K562 treated with DMSO at 1 percent for 4 hours (cell line): Measurements from ENCODE around the gene S100A1. TPM values are rescaled to one million over a fixed set of nuclear protein-coding genes. Genes with fewer than 3 reads are reported as not detected.

Experiments
- total RNA-seq: library from RNA; unstranded; fragments of 300-600 nt; gene quantifications from 2 replicates; pipeline ENCODE4 v1.2.3, GENCODE V29; 2022; ENCODE audit not compliant: insufficient read depth

S100A1 gene
- 74.1 and 76.0 TPM in 2 replicates for total RNA-seq

DNA sequence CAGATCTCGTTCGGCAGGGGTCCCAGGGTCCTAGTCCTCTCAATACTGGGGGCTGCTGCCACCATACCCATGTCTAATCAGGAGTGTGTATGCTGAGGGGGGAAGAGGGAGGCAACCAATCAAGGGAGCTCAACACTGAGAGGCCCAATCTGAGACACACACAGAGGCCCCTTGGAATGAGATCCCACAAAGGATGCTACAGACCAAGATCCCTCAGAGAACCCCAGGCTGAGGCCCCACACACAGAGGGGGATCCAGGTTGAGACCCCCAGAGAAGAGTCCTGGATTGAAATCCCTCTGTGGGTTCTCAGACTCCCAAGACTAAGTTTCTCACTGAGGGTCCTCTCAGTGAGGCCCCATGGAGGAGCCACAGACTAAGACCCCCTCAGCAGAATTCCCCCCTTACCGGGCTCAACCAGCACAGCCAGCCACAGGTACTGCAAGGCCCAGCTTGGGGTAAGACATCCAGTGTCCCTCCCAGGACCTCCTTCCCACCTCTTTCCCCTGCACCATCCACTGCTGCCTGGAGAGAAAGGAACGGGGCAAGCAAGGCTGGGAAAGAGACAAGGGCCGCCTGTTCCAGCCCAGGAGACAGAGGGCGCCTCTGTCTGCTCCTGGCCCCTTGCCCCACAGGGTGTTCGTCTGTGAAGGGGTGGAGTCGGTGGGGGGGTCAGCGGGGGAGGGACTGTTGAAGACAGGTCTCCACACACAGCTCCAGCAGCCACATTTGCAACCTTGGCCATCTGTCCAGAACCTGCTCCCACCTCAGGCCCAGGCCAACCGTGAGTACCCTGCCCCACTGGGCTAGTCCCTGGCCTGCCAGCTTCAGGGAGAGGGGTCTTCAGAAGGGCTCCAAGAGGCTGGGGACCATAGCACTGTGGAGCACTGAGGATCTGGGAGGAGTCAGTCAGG is at the start of gene S100A1:
TSS of gene S100A1 (plus strand) at position 720 of the 912 bp plus-strand sequence. CDS start 2,088 bp downstream, outside the sequence.

DNA sequence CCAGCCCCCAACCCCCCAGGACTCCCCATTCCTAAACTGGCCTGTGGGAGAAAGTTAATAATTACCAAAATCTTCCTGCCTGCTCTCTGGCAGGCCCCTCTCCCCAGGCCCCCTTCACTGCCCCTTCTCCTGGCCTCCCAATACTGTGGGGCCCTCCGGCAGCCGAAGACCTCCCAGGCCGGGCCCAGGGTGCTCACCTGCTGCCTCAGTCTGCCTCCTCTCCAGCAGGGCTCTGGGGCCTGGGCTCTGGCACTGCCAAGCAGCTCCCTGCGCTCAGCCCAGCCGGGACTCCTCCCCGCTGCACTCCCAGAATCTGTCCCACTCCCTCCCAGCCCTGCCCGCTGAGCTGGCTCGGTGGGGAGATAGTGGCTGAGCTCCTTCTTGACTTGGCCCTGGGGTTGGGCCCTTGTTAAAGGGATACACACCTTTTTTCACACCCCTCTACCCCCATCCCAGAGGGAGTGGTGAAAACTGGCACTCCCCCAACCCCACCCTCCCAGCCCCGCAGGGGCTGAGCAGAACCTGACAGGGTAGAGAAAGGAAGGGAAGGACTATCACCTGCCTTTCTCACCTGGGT is 15.4 kb upstream of the S100A1 start, which contains the start of gene S100A16:
TSS of gene S100A16 (minus strand) at position 383 of the 577 bp plus-strand sequence. CDS start 4,986 bp downstream, outside the sequence.

GRCh38 chr1:153616144-153616916 is 11.9 kb upstream of the S100A1 start, which contains the start of gene S100A14:
TSS of gene S100A14 (minus strand) at chr1:153616325. CDS start at chr1:153615858, 467 bp downstream.

DNA sequence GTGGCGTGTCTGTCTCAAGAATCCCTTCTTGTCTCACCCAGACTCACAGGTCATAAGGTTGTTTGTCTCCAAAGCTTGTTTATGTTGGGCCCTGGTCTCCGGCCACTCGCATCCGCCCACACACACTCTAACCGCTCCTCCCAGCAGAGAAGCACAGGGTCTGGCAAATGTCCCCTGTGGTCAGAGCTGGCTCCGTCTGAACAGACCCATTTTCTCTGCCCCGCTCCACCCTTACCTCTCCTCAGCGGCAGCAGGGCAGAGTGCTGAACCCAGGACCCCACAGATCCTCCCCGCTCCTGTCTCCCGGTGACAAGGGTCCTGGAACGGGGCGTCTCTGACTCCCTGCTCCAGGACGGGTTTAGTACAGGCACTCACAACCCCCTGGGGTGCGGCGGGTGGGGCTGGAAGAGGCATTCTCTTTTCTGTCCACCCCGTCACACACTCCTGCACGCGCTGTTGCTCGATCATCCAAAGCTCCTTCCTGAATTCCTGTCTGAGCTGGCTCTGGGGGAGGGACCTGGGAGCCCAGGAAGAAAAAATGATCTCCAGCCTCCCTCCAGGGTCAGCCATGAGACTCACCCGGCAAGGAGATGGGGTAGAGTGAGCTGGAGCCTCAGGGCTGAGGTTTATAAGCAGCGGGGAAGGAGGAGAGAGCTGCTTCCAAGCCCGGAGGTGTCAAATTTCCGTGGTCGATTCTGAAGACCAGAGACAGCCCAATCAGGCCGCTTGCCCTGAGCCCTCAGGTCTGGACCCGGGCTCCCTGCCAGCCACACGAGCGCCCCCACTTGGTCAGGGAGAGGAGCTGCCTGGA is 1.1 kb upstream of the S100A1 start, which contains the start of gene S100A13:
TSS of gene S100A13 (minus strand) at position 602 of the 811 bp plus-strand sequence. CDS start 1,033 bp downstream, outside the sequence.

DNA sequence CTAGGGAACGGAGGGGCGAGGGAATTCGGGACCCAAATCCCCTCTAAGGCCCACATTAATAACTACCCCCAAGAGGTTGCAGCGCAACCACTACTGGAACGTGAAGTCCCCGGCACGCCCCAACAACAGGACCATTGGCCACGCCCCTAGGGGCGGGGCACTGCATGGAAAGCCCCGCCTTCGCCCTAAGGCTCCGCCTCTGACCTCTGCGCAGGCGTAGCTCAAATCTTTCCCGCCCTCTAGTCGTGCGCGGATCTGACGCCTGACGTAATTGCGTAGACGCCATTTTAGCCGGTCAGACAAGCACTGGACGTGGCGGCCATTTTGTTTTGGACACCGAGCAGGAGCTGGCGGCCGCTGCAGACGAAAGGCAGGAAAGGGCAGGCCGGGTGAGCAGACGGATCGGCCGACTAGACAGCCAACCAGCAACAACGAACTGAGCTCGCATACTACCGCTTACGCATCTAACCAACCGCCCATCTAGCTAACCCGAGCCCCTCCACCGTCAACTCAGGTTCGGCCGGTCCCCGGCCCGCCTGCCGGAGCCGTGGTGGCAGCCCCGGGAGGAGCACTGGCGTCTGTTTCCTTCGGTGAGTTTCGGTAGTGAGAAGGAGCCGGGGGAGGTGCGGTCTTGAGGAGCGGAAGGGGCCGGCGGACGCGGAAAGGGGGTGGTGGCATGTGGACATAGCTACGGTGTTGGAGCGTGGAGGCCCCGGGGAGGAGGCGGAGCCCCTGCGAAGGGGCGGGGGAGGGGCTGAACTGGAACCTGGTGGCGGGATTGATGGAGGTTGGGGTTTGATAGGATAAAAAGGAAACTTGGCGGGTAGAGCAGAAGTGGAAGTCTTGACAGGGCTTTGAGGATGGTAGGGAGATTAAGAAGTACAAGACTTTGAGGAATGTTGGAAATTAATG is 5.8 kb downstream of the S100A1 start, which contains the start of gene CHTOP:
TSS of gene CHTOP (plus strand) at position 313 of the 912 bp plus-strand sequence. CDS start 2,523 bp downstream, outside the sequence.

GRCh38 chr1:153658400-153659174 is 30.4 kb downstream of the S100A1 start, which contains the start of gene SNAPIN:
TSS of gene SNAPIN (plus strand) at chr1:153658703. CDS start at chr1:153658744, 41 bp downstream.

GRCh38 chr1:153670859-153671627 is 42.8 kb downstream of the S100A1 start, which contains the start of gene ILF2:
TSS of gene ILF2 (minus strand) at chr1:153670993. CDS start at chr1:153670922, 71 bp downstream.

DNA sequence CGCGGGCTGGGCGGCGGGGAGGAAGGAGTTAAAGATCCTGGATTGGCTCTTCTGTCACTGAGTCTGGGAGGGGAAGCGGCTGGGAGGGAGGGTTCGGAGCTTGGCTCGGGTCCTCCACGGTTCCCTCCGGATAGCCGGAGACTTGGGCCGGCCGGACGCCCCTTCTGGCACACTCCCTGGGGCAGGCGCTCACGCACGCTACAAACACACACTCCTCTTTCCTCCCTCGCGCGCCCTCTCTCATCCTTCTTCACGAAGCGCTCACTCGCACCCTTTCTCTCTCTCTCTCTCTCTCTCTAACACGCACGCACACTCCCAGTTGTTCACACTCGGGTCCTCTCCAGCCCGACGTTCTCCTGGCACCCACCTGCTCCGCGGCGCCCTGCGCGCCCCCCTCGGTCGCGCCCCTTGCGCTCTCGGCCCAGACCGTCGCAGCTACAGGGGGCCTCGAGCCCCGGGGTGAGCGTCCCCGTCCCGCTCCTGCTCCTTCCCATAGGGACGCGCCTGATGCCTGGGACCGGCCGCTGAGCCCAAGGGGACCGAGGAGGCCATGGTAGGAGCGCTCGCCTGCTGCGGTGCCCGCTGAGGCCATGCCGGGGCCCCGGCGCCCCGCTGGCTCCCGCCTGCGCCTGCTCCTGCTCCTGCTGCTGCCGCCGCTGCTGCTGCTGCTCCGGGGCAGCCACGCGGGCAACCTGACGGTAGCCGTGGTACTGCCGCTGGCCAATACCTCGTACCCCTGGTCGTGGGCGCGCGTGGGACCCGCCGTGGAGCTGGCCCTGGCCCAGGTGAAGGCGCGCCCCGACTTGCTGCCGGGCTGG is 50.5 kb downstream of the S100A1 start, which contains the start of gene NPR1:
TSS of gene NPR1 (plus strand) at position 170 of the 818 bp plus-strand sequence. CDS start at position 591, 421 bp downstream.

Other genes starting within 250 kb of the S100A1 start
- gene S100A8, start 237.4 kb upstream of the S100A1 start, total RNA-seq, result not detected in 2 replicates
- not detected in 2 replicates for gene S100A7A, start 211.9 kb upstream of the S100A1 start, total RNA-seq
- not detected in 2 replicates for gene S100A7, start 167.8 kb upstream of the S100A1 start, total RNA-seq
- 23.2 and 29.1 TPM in 2 replicates for gene S100A6, start 92.4 kb upstream of the S100A1 start, total RNA-seq
- gene S100A5, start 87.5 kb upstream of the S100A1 start, total RNA-seq, result not detected in 2 replicates
- 12.2 and 17.9 TPM in 2 replicates for gene S100A4, start 82.6 kb upstream of the S100A1 start, total RNA-seq
- not detected in 2 replicates for gene S100A3, start 79.2 kb upstream of the S100A1 start, total RNA-seq
- gene S100A2, start 62.6 kb upstream of the S100A1 start, total RNA-seq, result not detected in 2 replicates
- gene S100A16, start 15.3 kb upstream of the S100A1 start, total RNA-seq, result 5.0 and 5.1 TPM in 2 replicates
- gene S100A14, start 12.1 kb upstream of the S100A1 start, total RNA-seq, result not detected in 2 replicates
- 134 and 148 TPM in 2 replicates for gene S100A13, start 929 bp upstream of the S100A1 start, total RNA-seq
- 46.5 and 61.4 TPM in 2 replicates for gene CHTOP, start 5.6 kb downstream of the S100A1 start, total RNA-seq
- 24.9 and 30.9 TPM in 2 replicates for gene SNAPIN, start 30.3 kb downstream of the S100A1 start, total RNA-seq
- gene ILF2, start 42.6 kb downstream of the S100A1 start, total RNA-seq, result 279 and 280 TPM in 2 replicates
- not detected in 2 replicates for gene NPR1, start 50.3 kb downstream of the S100A1 start, total RNA-seq
- 18.9 and 20.4 TPM in 2 replicates for gene INTS3, start 99.6 kb downstream of the S100A1 start, total RNA-seq
- 8.4 and 12.6 TPM in 2 replicates for gene SLC27A3, start 147.0 kb downstream of the S100A1 start, total RNA-seq